NOMO-1 treated with DMSO at 0.1 percent for 48 hours (cell line): Measurements from ENCODE around the gene AGR3.
"Not testable (repeated sequence)": the region's sequence is repeated elsewhere in the genome, so short reads cannot be mapped to it uniquely, and the experiment has no call there.

Experiments
- DNase-seq: peaks from one replicate; lab custom pipeline; 2025; ENCODE audit not compliant: unreplicated experiment; lab: John Stamatoyannopoulos, UW

AGR3 gene

DNA sequence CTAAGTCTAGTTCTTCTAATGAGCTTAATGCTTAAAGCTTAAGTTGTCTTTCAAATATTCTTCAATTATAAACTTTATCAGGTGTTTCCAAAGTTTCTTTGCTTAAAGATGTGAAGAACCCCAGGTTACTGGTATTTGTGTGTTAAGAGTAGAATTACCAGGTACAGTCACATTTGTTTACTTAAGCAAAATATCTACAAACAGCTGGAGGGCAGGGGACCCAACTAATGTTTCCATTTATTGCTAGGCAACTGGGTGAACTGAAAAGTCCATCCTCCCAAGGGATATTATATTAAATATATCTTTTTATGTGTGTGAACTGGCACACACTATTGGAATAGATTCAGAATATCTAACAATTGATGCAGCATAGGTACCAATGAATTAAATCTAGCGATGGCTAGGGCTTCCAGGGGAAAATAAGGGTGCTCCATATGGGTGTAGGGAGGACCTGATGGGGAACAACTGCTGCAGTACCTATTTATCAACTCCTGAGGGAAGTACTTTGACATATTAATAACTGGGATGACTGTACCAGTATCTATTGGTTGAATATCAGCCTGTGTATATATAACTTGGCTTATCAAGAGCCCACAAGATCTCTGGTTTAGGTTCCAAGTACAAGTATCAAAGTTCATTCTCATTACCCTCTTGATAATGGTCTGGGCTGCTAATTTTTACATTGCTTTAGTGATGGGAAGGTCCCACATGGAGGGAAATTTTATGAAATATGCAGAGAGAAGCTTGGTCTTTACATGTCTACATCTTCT is 10.3 kb upstream of the AGR3 start:
- no peak for DNase-seq

GRCh38 chr7:16891338-16891737 is 9.6 kb upstream of the AGR3 start:
- peak; percentile 54 for DNase-seq

GRCh38 chr7:16889851-16890415 is 8.2 kb upstream of the AGR3 start:
- no peak for DNase-seq

GRCh38 chr7:16889305-16889704 is 7.5 kb upstream of the AGR3 start:
- no peak for DNase-seq

DNA sequence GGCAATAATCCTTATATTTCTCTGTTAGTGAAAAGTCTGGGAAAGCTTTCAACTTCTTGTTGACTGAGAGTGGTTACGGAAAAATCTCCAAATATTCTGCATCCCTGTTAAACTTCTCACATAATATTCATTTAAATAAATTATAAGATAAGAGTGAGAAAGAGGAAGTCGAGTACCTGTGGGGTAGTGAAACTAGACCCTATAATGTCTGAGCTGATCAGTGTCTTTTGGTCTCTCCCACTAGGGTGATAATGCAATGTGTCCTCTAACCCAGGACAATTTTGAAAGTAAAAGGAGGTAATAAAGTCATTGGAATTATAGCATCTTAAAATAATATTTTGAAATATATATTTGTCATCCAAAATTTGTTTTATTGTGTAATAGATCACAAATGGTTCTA is 2.1 kb upstream of the AGR3 start:
- peak; percentile 56 for DNase-seq

DNA sequence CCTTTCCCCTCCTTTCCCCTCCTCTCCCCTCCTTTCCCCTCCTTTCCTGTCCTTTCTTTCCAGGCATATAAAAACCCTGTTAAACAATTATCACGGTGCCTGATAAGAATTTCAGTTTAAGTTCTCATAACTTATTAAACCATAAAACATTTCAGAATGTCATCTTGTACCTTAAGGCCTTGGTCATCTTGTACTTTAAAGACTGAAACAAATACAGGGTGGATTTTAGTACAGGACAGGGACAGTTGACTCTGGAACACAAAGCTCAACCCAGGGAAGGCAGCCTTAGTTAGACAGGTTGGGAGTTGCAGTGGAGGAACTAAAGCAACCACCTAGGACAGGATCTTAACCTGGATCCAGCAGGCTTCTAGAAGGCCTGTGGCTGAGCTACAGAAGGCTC is 1.2 kb downstream of the AGR3 start:
- no peak for DNase-seq

DNA sequence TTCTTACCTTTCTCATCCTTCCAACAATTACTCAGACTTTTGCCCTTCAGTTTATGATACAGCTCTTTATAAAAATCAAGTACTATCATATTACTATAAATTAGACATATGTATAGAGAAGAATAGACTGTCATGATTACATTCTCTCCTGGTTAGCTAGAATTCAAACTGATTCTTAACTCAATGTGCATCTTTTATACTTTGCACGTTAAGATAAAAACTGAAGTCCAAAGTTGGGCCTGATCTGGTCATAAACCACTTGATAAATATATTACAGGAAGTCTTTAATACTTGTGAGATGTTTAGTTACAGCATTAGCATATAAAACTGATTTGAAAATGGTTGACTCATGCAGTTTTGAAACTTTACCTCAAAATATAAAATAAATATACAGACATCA is 2.6 kb downstream of the AGR3 start:
- DNase-seq, result no peak

DNA sequence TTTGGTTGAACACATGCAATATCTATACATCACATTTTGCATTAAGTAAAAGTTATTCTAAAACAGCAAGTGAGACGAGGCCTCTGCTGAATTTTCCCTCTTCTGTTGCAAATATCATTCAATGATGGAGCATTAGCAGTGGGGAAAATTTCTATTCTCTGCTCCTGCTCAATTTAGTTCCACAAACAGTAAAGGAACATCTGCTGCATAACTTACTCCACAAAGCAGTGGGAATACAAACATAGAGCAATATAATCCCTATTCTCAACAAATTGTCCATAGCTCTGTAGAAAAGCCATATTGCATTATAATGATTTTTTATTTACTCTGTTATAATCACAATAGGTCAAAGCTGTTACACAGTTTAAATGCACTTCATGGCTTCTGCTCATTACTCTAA is 5.9 kb downstream of the AGR3 start:
- DNase-seq, result no peak

GRCh38 chr7:16874066-16874465 is 7.7 kb downstream of the AGR3 start:
- no peak for DNase-seq

DNA sequence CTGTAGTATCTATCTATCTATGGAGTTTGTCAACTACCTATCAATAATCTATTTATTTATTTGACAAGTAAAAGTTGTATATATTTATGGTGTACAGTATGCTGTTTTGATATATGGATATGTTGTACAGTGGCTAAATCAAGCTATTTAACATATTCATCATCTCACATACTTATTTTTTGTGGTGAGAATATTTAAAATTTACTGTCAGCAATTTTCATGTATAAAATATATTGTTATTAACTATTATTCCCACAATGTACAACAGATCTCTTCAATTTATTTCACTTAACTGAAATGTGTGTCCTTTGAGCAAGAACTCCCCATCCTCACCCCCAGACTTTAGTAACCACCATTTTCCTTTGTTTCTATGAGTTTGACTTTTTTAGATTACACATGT is 14.5 kb downstream of the AGR3 start:
- DNase-seq, result no peak

GRCh38 chr7:16853189-16853588 is 28.6 kb downstream of the AGR3 start:
- DNase-seq, result not testable (repeated sequence)

DNA sequence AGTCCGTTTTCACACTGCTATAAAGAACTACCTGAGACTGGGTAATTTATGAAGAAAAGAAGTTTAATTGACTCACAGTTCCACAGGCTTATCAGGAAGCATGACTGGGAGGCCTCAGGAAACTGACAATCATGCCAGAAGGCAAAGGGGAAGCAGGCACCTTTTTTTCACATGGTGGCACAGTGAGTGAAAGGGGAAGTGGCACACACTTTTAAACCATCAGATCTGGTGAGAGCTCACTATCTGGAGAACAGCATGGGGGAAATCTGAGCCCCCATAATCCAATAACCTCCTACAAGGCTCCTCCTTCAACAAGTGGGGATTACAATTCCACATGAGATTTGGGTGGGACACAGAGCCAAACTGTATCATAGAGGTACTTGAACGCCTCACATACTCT is 30.0 kb downstream of the AGR3 start:
- peak; percentile 62 for DNase-seq

- DNase-seq, result peak; percentile 24
Observed at GRCh38 chr7:16850614-16851466, 30.9 kb downstream of the AGR3 start.

- DNase-seq, result no peak
Observed at GRCh38 chr7:16849296-16850148, 32.3 kb downstream of the AGR3 start.

GRCh38 chr7:16847381-16847860 is 34.4 kb downstream of the AGR3 start:
- DNase-seq, result no peak

- DNase-seq, result no peak
Observed at GRCh38 chr7:16846601-16847165, 35.1 kb downstream of the AGR3 start.

GRCh38 chr7:16845746-16846145 is 36.0 kb downstream of the AGR3 start:
- DNase-seq, result no peak

GRCh38 chr7:16841681-16842080 is 40.1 kb downstream of the AGR3 start:
- DNase-seq, result no peak

DNA sequence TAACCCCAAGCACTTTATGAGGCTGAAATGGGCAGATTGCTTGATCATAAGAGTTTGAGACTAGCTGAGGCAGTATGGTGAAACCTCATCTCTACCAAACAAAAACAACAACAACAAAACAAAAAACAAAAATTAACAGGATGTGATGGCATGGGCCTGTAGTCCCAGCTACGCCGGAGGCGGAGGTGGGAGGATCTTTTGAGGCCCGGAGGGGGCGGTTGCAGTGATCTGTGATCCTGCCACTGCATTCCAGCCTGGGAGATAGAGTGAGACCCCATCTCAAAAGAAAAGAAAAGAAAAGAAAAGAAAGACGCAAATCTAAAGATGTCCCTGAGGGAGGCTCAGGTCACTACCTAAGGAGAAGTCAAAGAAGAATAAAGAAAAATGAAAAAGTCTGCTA is 41.7 kb downstream of the AGR3 start:
- no peak for DNase-seq

GRCh38 chr7:16839646-16840045 is 42.1 kb downstream of the AGR3 start:
- no peak for DNase-seq

GRCh38 chr7:16838891-16839290 is 42.9 kb downstream of the AGR3 start:
- no peak for DNase-seq
